ENCODE data around the gene MMP25.

Gene MMP25

GRCh38 chr16:3004781-3005284 lies 41.5 kb upstream of the MMP25 start:
- Histone ChIP-seq H3K36me3 (ENCODE audit: insufficient read depth, insufficient read length, low read length) (no peaks in the 10 kb centered on the region), H3K4me1 (ENCODE audit: insufficient read depth, insufficient read length) (peaks cover 32% of the 10 kb centered on the region), H3K9me3 (ENCODE audit: insufficient read depth, low read length) (no peaks in the 10 kb centered on the region), H3K27me3 (ENCODE audit: insufficient read depth, insufficient read length) (peaks cover 13% of the 10 kb centered on the region), H3K9ac (ENCODE audit: insufficient read length, low read depth) (peak overlapping the region; percentile 47), H3K4me3 (ENCODE audit: insufficient read length, low read depth) (peak overlapping the region; percentile 17)
- no peak for TF ChIP-seq YY1 (IDR thresholded peaks at IDR 0.05; ENCODE audit: insufficient read depth, insufficient read length)
- TF ChIP-seq SUZ12 (IDR thresholded peaks at IDR 0.05; ENCODE audit: extremely low read depth, insufficient read depth, insufficient read length) = no peak
- no peak for TF ChIP-seq ZNF274 (IDR thresholded peaks at IDR 0.05; ENCODE audit: low read depth, low read length)
- DNase-seq (ENCODE audit: low read depth, low spot score) = no peak

- no peaks in the 10 kb centered on the region for H3K36me3 ChIP-seq (ENCODE audit: insufficient read depth, insufficient read length, low read length)
- peaks cover 22% of the 10 kb centered on the region for H3K27me3 ChIP-seq (ENCODE audit: insufficient read depth, insufficient read length)
- H3K4me1 ChIP-seq (ENCODE audit: insufficient read depth, insufficient read length) = peaks cover 25% of the 10 kb centered on the region
- no peaks in the 10 kb centered on the region for H3K9me3 ChIP-seq (ENCODE audit: insufficient read depth, low read length)
- H3K4me3 ChIP-seq (ENCODE audit: insufficient read length, low read depth) = peak overlapping the region; percentile 50
- peak overlapping the region; percentile 92 for H3K9ac ChIP-seq (ENCODE audit: insufficient read length, low read depth)
- DNase-seq (ENCODE audit: low read depth, low spot score) = no peak
- TF ChIP-seq SUZ12 (IDR thresholded peaks at IDR 0.05; ENCODE audit: extremely low read depth, insufficient read depth, insufficient read length) (no peak), YY1 (IDR thresholded peaks at IDR 0.05; ENCODE audit: insufficient read depth, insufficient read length) (no peak), ZNF274 (IDR thresholded peaks at IDR 0.05; ENCODE audit: low read depth, low read length) (no peak)
Observed at GRCh38 chr16:3007059-3007956, 39.1 kb upstream of the MMP25 start.

GRCh38 chr16:3007957-3008689 lies 38.2 kb upstream of the MMP25 start:
- Histone ChIP-seq H3K4me3 (ENCODE audit: insufficient read length, low read depth) (peak overlapping the region; percentile 50), H3K9me3 (ENCODE audit: insufficient read depth, low read length) (no peaks in the 10 kb centered on the region)

GRCh38 chr16:3008690-3009037 lies 37.7 kb upstream of the MMP25 start:
- H3K27me3 ChIP-seq (ENCODE audit: insufficient read depth, insufficient read length) = peaks cover 33% of the 10 kb centered on the region
- H3K36me3 ChIP-seq (ENCODE audit: insufficient read depth, insufficient read length, low read length) = peaks cover 4% of the 10 kb centered on the region
- peak overlapping the region; percentile 26 for H3K9ac ChIP-seq (ENCODE audit: insufficient read length, low read depth)
- no peak for DNase-seq (ENCODE audit: low read depth, low spot score)
- peaks cover 34% of the 10 kb centered on the region for H3K4me1 ChIP-seq (ENCODE audit: insufficient read depth, insufficient read length)
- no peaks in the 10 kb centered on the region for H3K9me3 ChIP-seq (ENCODE audit: insufficient read depth, low read length)
- peak overlapping the region; percentile 27 for H3K4me3 ChIP-seq (ENCODE audit: insufficient read length, low read depth)
- no peak for TF ChIP-seq ZNF274 (IDR thresholded peaks at IDR 0.05; ENCODE audit: low read depth, low read length)
- no peak for TF ChIP-seq SUZ12 (IDR thresholded peaks at IDR 0.05; ENCODE audit: extremely low read depth, insufficient read depth, insufficient read length)
- no peak for TF ChIP-seq YY1 (IDR thresholded peaks at IDR 0.05; ENCODE audit: insufficient read depth, insufficient read length)

More at GRCh38 chr16:3007957-3008689, 38.2 kb upstream of the MMP25 start:
- no peaks in the 10 kb centered on the region for H3K36me3 ChIP-seq (ENCODE audit: insufficient read depth, insufficient read length, low read length)
- DNase-seq (ENCODE audit: low read depth, low spot score) = peak; percentile 99
- TF ChIP-seq SUZ12 (IDR thresholded peaks at IDR 0.05; ENCODE audit: extremely low read depth, insufficient read depth, insufficient read length) (no peak), YY1 (IDR thresholded peaks at IDR 0.05; ENCODE audit: insufficient read depth, insufficient read length) (no peak), ZNF274 (IDR thresholded peaks at IDR 0.05; ENCODE audit: low read depth, low read length) (no peak)
- H3K9ac ChIP-seq (ENCODE audit: insufficient read length, low read depth) = peak overlapping the region; percentile 92
- H3K27me3 ChIP-seq (ENCODE audit: insufficient read depth, insufficient read length) = peaks cover 28% of the 10 kb centered on the region
- peaks cover 29% of the 10 kb centered on the region for H3K4me1 ChIP-seq (ENCODE audit: insufficient read depth, insufficient read length)

- H3K4me1 ChIP-seq (ENCODE audit: insufficient read depth, insufficient read length) = peaks cover 42% of the 10 kb centered on the region
- peak overlapping the region; percentile 36 for H3K4me3 ChIP-seq (ENCODE audit: insufficient read length, low read depth)
- no peaks in the 10 kb centered on the region for H3K9me3 ChIP-seq (ENCODE audit: insufficient read depth, low read length)
- peaks cover 33% of the 10 kb centered on the region for H3K27me3 ChIP-seq (ENCODE audit: insufficient read depth, insufficient read length)
- H3K9ac ChIP-seq (ENCODE audit: insufficient read length, low read depth) = peak overlapping the region; percentile 79
- TF ChIP-seq SUZ12 (IDR thresholded peaks at IDR 0.05; ENCODE audit: extremely low read depth, insufficient read depth, insufficient read length) (no peak), YY1 (IDR thresholded peaks at IDR 0.05; ENCODE audit: insufficient read depth, insufficient read length) (no peak), ZNF274 (IDR thresholded peaks at IDR 0.05; ENCODE audit: low read depth, low read length) (no peak)
- peaks cover 15% of the 10 kb centered on the region for H3K36me3 ChIP-seq (ENCODE audit: insufficient read depth, insufficient read length, low read length)
- DNase-seq (ENCODE audit: low read depth, low spot score) = no peak
Observed at GRCh38 chr16:3009568-3010390, 36.6 kb upstream of the MMP25 start.

GRCh38 chr16:3010510-3010909 lies 35.9 kb upstream of the MMP25 start:
- no peak for DNase-seq (ENCODE audit: low read depth, low spot score)
- H3K9me3 ChIP-seq (ENCODE audit: insufficient read depth, low read length) = no peaks in the 10 kb centered on the region
- peaks cover 23% of the 10 kb centered on the region for H3K36me3 ChIP-seq (ENCODE audit: insufficient read depth, insufficient read length, low read length)
- TF ChIP-seq SUZ12 (IDR thresholded peaks at IDR 0.05; ENCODE audit: extremely low read depth, insufficient read depth, insufficient read length) = no peak
- no peak for TF ChIP-seq ZNF274 (IDR thresholded peaks at IDR 0.05; ENCODE audit: low read depth, low read length)
- TF ChIP-seq YY1 (IDR thresholded peaks at IDR 0.05; ENCODE audit: insufficient read depth, insufficient read length) = no peak
- peak overlapping the region; percentile 79 for H3K9ac ChIP-seq (ENCODE audit: insufficient read length, low read depth)
- peaks cover 33% of the 10 kb centered on the region for H3K27me3 ChIP-seq (ENCODE audit: insufficient read depth, insufficient read length)
- H3K4me3 ChIP-seq (ENCODE audit: insufficient read length, low read depth) = no peak overlapping the region
- peaks cover 44% of the 10 kb centered on the region for H3K4me1 ChIP-seq (ENCODE audit: insufficient read depth, insufficient read length)
